HG03439 (cell line): ENCODE results near the gene EFCC1.

Source experiments
- ATAC-seq: cut with Tn5 transposase; IDR thresholded peaks from one replicate; pipeline ENCODE4 v1.9.1; 2021; ENCODE audit warnings: mild to moderate bottlenecking, moderate library complexity; ENCODE audit not compliant: unreplicated experiment

Gene EFCC1

GRCh38 chr3:129013491-129013891 is 12.4 kb downstream of the EFCC1 start:
- ATAC-seq = no peak

- no peak for ATAC-seq
These were observed 13.0 kb downstream of the EFCC1 start for GRCh38 chr3:129014148-129014547.

GRCh38 chr3:129014793-129015345 is 13.8 kb downstream of the EFCC1 start:
- no peak for ATAC-seq

GRCh38 chr3:129015388-129016105 is 14.4 kb downstream of the EFCC1 start:
- no peak for ATAC-seq

- no peak for ATAC-seq
These were observed 15.2 kb downstream of the EFCC1 start for GRCh38 chr3:129016356-129016719.

- no peak for ATAC-seq
These were observed 15.8 kb downstream of the EFCC1 start for GRCh38 chr3:129016720-129017483.

- no peak for ATAC-seq
These were observed 16.4 kb downstream of the EFCC1 start for GRCh38 chr3:129017484-129017899.

- no peak for ATAC-seq
These were observed 17.2 kb downstream of the EFCC1 start for GRCh38 chr3:129018271-129018670.

GRCh38 chr3:129018751-129019150 is 17.6 kb downstream of the EFCC1 start:
- ATAC-seq = no peak

GRCh38 chr3:129019266-129019665 is 18.2 kb downstream of the EFCC1 start:
- ATAC-seq = no peak

- no peak for ATAC-seq
These were observed 19.6 kb downstream of the EFCC1 start for GRCh38 chr3:129020691-129021090.

- ATAC-seq = no peak
These were observed 20.0 kb downstream of the EFCC1 start for GRCh38 chr3:129021140-129021551.

GRCh38 chr3:129022114-129023007 is 21.3 kb downstream of the EFCC1 start:
- ATAC-seq = no peak

- no peak for ATAC-seq
These were observed 21.9 kb downstream of the EFCC1 start for GRCh38 chr3:129023008-129023358.

GRCh38 chr3:129023909-129024308 is 22.8 kb downstream of the EFCC1 start:
- ATAC-seq = no peak

GRCh38 chr3:129025108-129025507 is 24.0 kb downstream of the EFCC1 start:
- no peak for ATAC-seq

- ATAC-seq = no peak
These were observed 24.8 kb downstream of the EFCC1 start for GRCh38 chr3:129025691-129026435.

GRCh38 chr3:129026728-129027543 is 25.8 kb downstream of the EFCC1 start:
- peak; percentile 96 for ATAC-seq

- no peak for ATAC-seq
These were observed 26.4 kb downstream of the EFCC1 start for GRCh38 chr3:129027544-129027880.

- ATAC-seq = no peak
These were observed 27.8 kb downstream of the EFCC1 start for GRCh38 chr3:129028866-129029265.
